Measurements from ENCODE around the gene WNT5B. TPM values are rescaled to one million over a fixed set of nuclear protein-coding genes. Genes with fewer than 3 reads are reported as not detected.

Gene WNT5B
- total RNA-seq, 5 donors from 2014 or later (not counting 1 experiment from before 2014, with no cell fraction given), result 0.20 TPM; not detected in 4

GRCh38 chr12:1591034-1591433 is 38.0 kb upstream of the WNT5B start:
- 0% methylated on average over 1 of the region's 3 CpGs for WGBS (ENCODE audit: insufficient coverage)
- H3K4me1 Mint-ChIP-seq, result peaks cover 65 to 74% (median 70%) of the 10 kb centered on the region in 3 donors
- ChIA-PET POLR2A (no interaction called here), CTCF (interaction anchor here (0.9 to 4.6 kb wide), 3 partner anchors 473 to 489 kb away, joined by 3 to 34 read pairs (median 18); no protein-coding TSS in a partner anchor)
- Histone ChIP-seq H3K36me3 (ENCODE audit: control insufficient read depth in 2 of 2, extremely low read depth in 1 of 2, insufficient read depth in 1 of 2, low read length in 1 of 2) (peaks cover 0 to 4% of the 10 kb centered on the region in 2 donors), H3K27ac (ENCODE audit: low read length) (no peak overlapping the region), H3K9me3 (no peaks in the 10 kb centered on the region), H3K4me3 (ENCODE audit: control insufficient read depth in 1 of 2, extremely low read depth in 1 of 2, low read length in 1 of 2) (peak overlapping the region in 1 of 2 donors; percentile 78), H3K4me1 (ENCODE audit: control insufficient read depth in 1 of 2, extremely low read depth in 1 of 2, insufficient read depth in 2 of 2, low read length in 2 of 2) (peaks cover 29 to 35% of the 10 kb centered on the region in 2 experiments), H3K27me3 (replicated peaks in 1 of 2; ENCODE audit: control insufficient read depth in 2 of 2, extremely low read depth in 1 of 2, insufficient read depth in 2 of 2, low read length in 1 of 2) (no peaks in the 10 kb centered on the region)
- DNase-seq (peak in 29 of 35 experiments; percentile 18 to 76 (median 36)), ATAC-seq (replicated peaks in 1 of 4) (no peak)
- peaks cover 21% of the 10 kb centered on the region for H3K36me3 Mint-ChIP-seq
- no peaks in the 10 kb centered on the region for H3K9me3 Mint-ChIP-seq
- H3K4me3 Mint-ChIP-seq, result peak overlapping the region; percentile 83 to 95 (median 85)
- peak overlapping the region; percentile 88 to 93 for H3K27ac Mint-ChIP-seq
- no peaks in the 10 kb centered on the region for H3K27me3 Mint-ChIP-seq

- no peaks in the 10 kb centered on the region for H3K9me3 Mint-ChIP-seq
- Histone ChIP-seq H3K4me3 (ENCODE audit: control insufficient read depth in 1 of 2, extremely low read depth in 1 of 2, low read length in 1 of 2) (peak overlapping the region; percentile 12 to 78), H3K27ac (ENCODE audit: low read length) (peak overlapping the region; percentile 22), H3K4me1 (ENCODE audit: control insufficient read depth in 1 of 2, extremely low read depth in 1 of 2, insufficient read depth in 2 of 2, low read length in 2 of 2) (peaks cover 29 to 35% of the 10 kb centered on the region in 2 experiments), H3K9me3 (no peaks in the 10 kb centered on the region), H3K27me3 (replicated peaks in 1 of 2; ENCODE audit: control insufficient read depth in 2 of 2, extremely low read depth in 1 of 2, insufficient read depth in 2 of 2, low read length in 1 of 2) (no peaks in the 10 kb centered on the region), H3K36me3 (ENCODE audit: control insufficient read depth in 2 of 2, extremely low read depth in 1 of 2, insufficient read depth in 1 of 2, low read length in 1 of 2) (peaks cover 0 to 1% of the 10 kb centered on the region in 2 donors)
- WGBS (ENCODE audit: insufficient coverage), result no CpG with 5 or more reads among the region's 4 CpGs
- no peak for ATAC-seq (replicated peaks in 1 of 4)
- DNase-seq, result no peak
- peak overlapping the region; percentile 87 to 93 for H3K27ac Mint-ChIP-seq
- no peaks in the 10 kb centered on the region for H3K27me3 Mint-ChIP-seq
- POLR2A ChIA-PET, result no interaction called here
- CTCF ChIA-PET, result interaction anchor here (0.6 to 4.6 kb wide), 9 partner anchors 8 to 1257 kb away, joined by 3 to 34 read pairs (median 5); no protein-coding TSS in a partner anchor
- H3K36me3 Mint-ChIP-seq, result peaks cover 18% of the 10 kb centered on the region
- H3K4me3 Mint-ChIP-seq, result peak overlapping the region; percentile 85 to 95 (median 90)
- peaks cover 65 to 76% (median 72%) of the 10 kb centered on the region in 3 donors for H3K4me1 Mint-ChIP-seq
Measured at GRCh38 chr12:1591543-1591942, 37.5 kb upstream of the WNT5B start.

DNA sequence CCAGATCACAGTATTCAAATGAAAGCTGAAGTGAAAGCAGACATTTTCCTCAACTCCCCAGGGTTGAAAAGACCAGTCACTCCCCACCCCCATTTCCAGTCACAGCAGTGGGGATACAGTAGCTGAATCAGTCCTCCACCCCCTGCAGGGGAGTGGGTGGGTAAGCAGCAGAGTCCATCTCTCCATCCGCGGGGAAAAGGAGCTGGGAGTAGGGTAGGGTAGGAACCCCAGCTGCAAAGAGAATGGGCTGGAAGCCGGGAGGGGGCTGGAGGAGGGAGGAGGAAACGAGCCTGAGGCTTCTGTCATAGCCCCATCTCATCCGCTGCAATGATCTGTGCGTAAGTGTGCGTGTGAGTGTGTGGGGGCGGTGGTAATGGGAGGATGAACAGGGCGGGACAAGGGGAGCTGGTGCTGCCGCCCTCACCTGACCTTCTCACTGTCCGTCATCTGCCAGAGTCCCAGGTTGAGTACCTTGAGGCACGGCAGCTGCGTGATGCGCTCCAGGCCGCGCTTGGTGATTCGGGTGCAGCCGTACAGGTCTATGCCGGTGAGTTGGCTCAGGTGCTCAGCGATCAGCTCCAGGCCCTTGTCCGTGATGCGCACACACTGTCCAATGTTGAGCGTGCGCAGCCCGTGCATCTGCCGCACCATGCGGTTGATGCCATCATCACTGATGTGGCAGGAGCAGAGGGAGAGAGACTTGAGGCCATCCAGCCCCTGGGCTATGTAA is 36.4 kb upstream of the WNT5B start:
- H3K4me3 Mint-ChIP-seq, result peak overlapping the region; percentile 85 to 95 (median 90)
- WGBS (ENCODE audit: insufficient coverage), result 15% methylated on average over 25 of the region's 27 CpGs
- H3K36me3 Mint-ChIP-seq, result peaks cover 17% of the 10 kb centered on the region
- ATAC-seq (replicated peaks in 1 of 4) (peak; percentile 28 to 32 (median 32)), DNase-seq (peak; percentile 26 to 71 (median 52))
- no peaks in the 10 kb centered on the region for H3K9me3 Mint-ChIP-seq
- H3K27me3 Mint-ChIP-seq, result no peaks in the 10 kb centered on the region
- ChIA-PET CTCF (interaction anchor here (0.6 to 4.6 kb wide), 15 partner anchors 9 to 1081 kb away, joined by 3 to 34 read pairs (median 4); no protein-coding TSS in a partner anchor), POLR2A (interaction anchor here (0.5 to 0.9 kb wide), 3 partner anchors 9 to 474 kb away, joined by 3 to 4 read pairs (median 3); no protein-coding TSS in a partner anchor)
- peak overlapping the region; percentile 87 to 93 for H3K27ac Mint-ChIP-seq
- H3K4me1 Mint-ChIP-seq, result peaks cover 59 to 72% (median 68%) of the 10 kb centered on the region in 3 donors
- Histone ChIP-seq H3K27ac (ENCODE audit: low read length) (peak overlapping the region; percentile 73), H3K9me3 (no peaks in the 10 kb centered on the region), H3K36me3 (ENCODE audit: control insufficient read depth in 2 of 2, extremely low read depth in 1 of 2, insufficient read depth in 1 of 2, low read length in 1 of 2) (no peaks in the 10 kb centered on the region), H3K4me1 (ENCODE audit: control insufficient read depth in 1 of 2, extremely low read depth in 1 of 2, insufficient read depth in 2 of 2, low read length in 2 of 2) (peaks cover 28 to 35% of the 10 kb centered on the region in 2 experiments), H3K27me3 (replicated peaks in 1 of 2; ENCODE audit: control insufficient read depth in 2 of 2, extremely low read depth in 1 of 2, insufficient read depth in 2 of 2, low read length in 1 of 2) (no peaks in the 10 kb centered on the region), H3K4me3 (ENCODE audit: control insufficient read depth in 1 of 2, extremely low read depth in 1 of 2, low read length in 1 of 2) (peak overlapping the region; percentile 75 to 78)

DNA sequence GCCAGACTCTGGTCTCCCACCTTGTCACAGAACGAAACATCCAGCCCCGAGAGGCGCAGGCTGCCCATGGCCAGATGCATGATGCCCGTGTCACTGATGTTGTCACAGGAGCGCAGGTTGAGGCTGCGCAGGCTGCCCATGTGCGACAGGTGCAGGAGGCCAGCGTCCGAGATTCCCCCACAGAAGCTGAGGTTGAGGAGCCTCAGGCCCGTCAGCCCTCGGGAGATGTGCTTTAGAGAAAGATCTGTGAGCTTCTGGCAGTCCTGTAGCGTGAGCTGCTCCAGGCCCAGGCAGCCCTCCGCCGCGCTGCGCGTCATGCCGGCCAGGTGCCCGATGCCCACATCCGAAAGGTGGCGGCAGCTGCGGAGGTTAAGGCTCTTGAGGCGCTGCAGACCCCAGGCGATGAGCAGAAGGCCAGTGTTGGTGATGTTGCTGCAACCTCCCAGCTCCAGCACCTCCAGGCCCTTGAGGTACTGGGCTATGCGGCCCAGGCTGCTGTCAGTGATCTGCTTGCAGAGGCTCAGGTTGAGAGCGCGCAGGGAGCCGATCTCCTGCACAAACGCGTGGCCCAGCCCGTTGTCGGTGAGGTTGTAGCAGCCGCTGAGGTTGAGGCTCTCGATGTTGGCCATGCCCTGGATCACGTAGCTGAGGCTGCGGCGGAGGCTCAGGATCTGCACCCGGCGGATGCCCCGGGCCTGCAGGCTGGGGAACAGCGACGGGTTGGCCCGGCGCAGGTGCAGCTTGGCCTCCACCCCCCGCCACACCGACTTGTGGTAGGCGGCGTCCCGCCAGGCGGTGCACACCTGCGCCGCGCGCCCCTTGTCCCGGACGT is 35.6 kb upstream of the WNT5B start:
- peak; percentile 31 to 72 (median 50) for DNase-seq
- H3K9me3 ChIP-seq, result no peaks in the 10 kb centered on the region
- peak; percentile 29 to 46 (median 43) for ATAC-seq (replicated peaks in 1 of 4)
- WGBS (ENCODE audit: insufficient coverage), result 6% methylated on average over 56 of the region's 56 CpGs
- Mint-ChIP-seq H3K36me3 (peaks cover 17% of the 10 kb centered on the region), H3K27me3 (no peaks in the 10 kb centered on the region), H3K4me3 (peak overlapping the region; percentile 85 to 95 (median 90)), H3K27ac (peak overlapping the region; percentile 87 to 93), H3K4me1 (peaks cover 51 to 64% (median 60%) of the 10 kb centered on the region in 3 donors), H3K9me3 (no peaks in the 10 kb centered on the region)
- CTCF ChIA-PET, result interaction anchor here (0.6 to 4.6 kb wide), 11 partner anchors 8 to 1082 kb away, joined by 3 to 34 read pairs (median 4); no protein-coding TSS in a partner anchor
- peak overlapping the region; percentile 75 to 78 for H3K4me3 ChIP-seq (ENCODE audit: control insufficient read depth in 1 of 2, extremely low read depth in 1 of 2, low read length in 1 of 2)
- H3K27ac ChIP-seq (ENCODE audit: low read length), result peak overlapping the region; percentile 73
- H3K27me3 ChIP-seq (replicated peaks in 1 of 2; ENCODE audit: control insufficient read depth in 2 of 2, extremely low read depth in 1 of 2, insufficient read depth in 2 of 2, low read length in 1 of 2), result no peaks in the 10 kb centered on the region
- H3K4me1 ChIP-seq (ENCODE audit: control insufficient read depth in 1 of 2, extremely low read depth in 1 of 2, insufficient read depth in 2 of 2, low read length in 2 of 2), result peaks cover 21 to 35% of the 10 kb centered on the region in 2 experiments
- H3K36me3 ChIP-seq (ENCODE audit: control insufficient read depth in 2 of 2, extremely low read depth in 1 of 2, insufficient read depth in 1 of 2, low read length in 1 of 2), result no peaks in the 10 kb centered on the region
- POLR2A ChIA-PET, result interaction anchor here in 1 of 2 donors (0.5 to 0.8 kb wide), 2 partner anchors 202 to 475 kb away, joined by 3 to 4 read pairs; no protein-coding TSS in a partner anchor

DNA sequence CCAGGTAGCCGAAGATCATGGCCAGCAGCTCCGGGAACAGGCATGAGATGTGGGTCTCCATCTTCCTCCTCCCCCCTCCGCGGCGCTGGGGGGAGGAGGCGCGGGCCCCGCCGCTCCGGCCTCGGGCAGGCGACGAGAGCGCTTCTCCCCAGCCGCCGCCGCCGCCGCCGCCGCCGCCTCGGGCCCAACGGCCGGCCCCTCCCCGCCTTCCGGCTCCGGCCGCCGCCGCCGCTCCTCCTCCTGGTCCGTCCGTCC is 35.1 kb upstream of the WNT5B start:
- H3K27me3 Mint-ChIP-seq, result no peaks in the 10 kb centered on the region
- H3K36me3 Mint-ChIP-seq, result peaks cover 11% of the 10 kb centered on the region
- peaks cover 46 to 59% (median 55%) of the 10 kb centered on the region in 3 donors for H3K4me1 Mint-ChIP-seq
- H3K27ac Mint-ChIP-seq, result peak overlapping the region; percentile 87 to 93
- Histone ChIP-seq H3K36me3 (ENCODE audit: control insufficient read depth in 2 of 2, extremely low read depth in 1 of 2, insufficient read depth in 1 of 2, low read length in 1 of 2) (no peaks in the 10 kb centered on the region), H3K4me1 (ENCODE audit: control insufficient read depth in 1 of 2, extremely low read depth in 1 of 2, insufficient read depth in 2 of 2, low read length in 2 of 2) (peaks cover 17 to 35% of the 10 kb centered on the region in 2 experiments), H3K9me3 (no peaks in the 10 kb centered on the region), H3K27ac (ENCODE audit: low read length) (peak overlapping the region; percentile 73), H3K4me3 (ENCODE audit: control insufficient read depth in 1 of 2, extremely low read depth in 1 of 2, low read length in 1 of 2) (peak overlapping the region; percentile 75 to 78), H3K27me3 (replicated peaks in 1 of 2; ENCODE audit: control insufficient read depth in 2 of 2, extremely low read depth in 1 of 2, insufficient read depth in 2 of 2, low read length in 1 of 2) (no peaks in the 10 kb centered on the region)
- POLR2A ChIA-PET, result no interaction called here
- CTCF ChIA-PET, result interaction anchor here (0.6 to 4.6 kb wide), 5 partner anchors 8 to 476 kb away, joined by 3 to 34 read pairs (median 11); no protein-coding TSS in a partner anchor
- WGBS (ENCODE audit: insufficient coverage), result under 1% methylated on average over 34 of the region's 34 CpGs
- peak overlapping the region; percentile 85 to 95 (median 90) for H3K4me3 Mint-ChIP-seq
- no peak for ATAC-seq (replicated peaks in 1 of 4)
- DNase-seq, result peak in 1 of 35 experiments; percentile 11
- H3K9me3 Mint-ChIP-seq, result no peaks in the 10 kb centered on the region
